PC-9 (cell line): ENCODE data around the gene HDAC1. TPM values are rescaled to one million over a fixed set of nuclear protein-coding genes. Genes with fewer than 3 reads are reported as not detected.

Source experiments
- BruUV-seq: library from RNA; stranded (reverse); fragments of 400-500 nt; replicated peaks from 2 replicates; lab custom pipeline; 2021; lab: Mats Ljungman, UMichigan
- CTCF ChIA-PET: fragments of 300-600 bp; sonication (Branson Sonifier 250); formaldehyde crosslinking; loops from one replicate; lab custom pipeline; 2022; ENCODE audit warnings: antibody characterized with exemption; lab: Charles Lee
- POLR2A ChIA-PET: fragments of 300-600 bp; sonication (Branson Sonifier 250); formaldehyde crosslinking; loops from one replicate; lab custom pipeline; 2022; ENCODE audit warnings: antibody characterized with exemption; ENCODE audit not compliant: unreplicated experiment; lab: Charles Lee
- DNase-seq, 2 experiments: peaks; one replicate each; pipeline versions ENCODE4 v3.0.0 to v3.0.0-alpha.2; 2015 to 2022; ENCODE audit warnings: mixed read lengths in 1 of 2
- H2AFZ ChIP-seq: fragments of 200-600 bp; sonication (generic); 2 replicates; pipeline ENCODE4 v1.8.1; 2017; ENCODE audit warnings: antibody characterized with exemption
- H3F3A ChIP-seq: fragments of 200-600 bp; sonication (generic); 2 replicates; pipeline ENCODE4 v1.8.1; 2017; ENCODE audit warnings: antibody characterized with exemption, mild to moderate bottlenecking, low read depth; ENCODE audit not compliant: insufficient read depth
- H3K27ac ChIP-seq: fragments of 200-600 bp; sonication (generic); 2 replicates; pipeline ENCODE4 v1.6.1; 2016; ENCODE audit warnings: mixed run types
- H3K27me3 ChIP-seq: fragments of 200-600 bp; sonication (generic); 2 replicates; pipeline ENCODE4 v1.6.1; 2016; ENCODE audit warnings: low read depth, mixed run types; ENCODE audit not compliant: insufficient read depth
- H3K36me3 ChIP-seq: fragments of 200-600 bp; sonication (generic); 2 replicates; pipeline ENCODE4 v1.6.1; 2016; ENCODE audit warnings: low read depth, mixed run types
- H3K4me1 ChIP-seq: fragments of 200-600 bp; sonication (generic); replicated peaks from 2 replicates; pipeline ENCODE4 v1.6.1; 2016; ENCODE audit warnings: mixed run types; ENCODE audit not compliant: insufficient read depth
- H3K4me2 ChIP-seq: fragments of 200-600 bp; sonication (generic); 2 replicates; pipeline ENCODE4 v1.6.1; 2017; ENCODE audit warnings: mixed run types
- H3K4me3 ChIP-seq: fragments of 200-600 bp; sonication (generic); 2 replicates; pipeline ENCODE4 v1.6.1; 2016; ENCODE audit warnings: mixed run types
- H3K79me2 ChIP-seq: fragments of 200-600 bp; sonication (generic); 2 replicates; pipeline ENCODE4 v1.6.1; 2017; ENCODE audit warnings: low read depth, mixed run types
- H3K9me2 ChIP-seq: fragments of 200-600 bp; sonication (generic); 2 replicates; pipeline ENCODE4 v1.8.1; 2017; ENCODE audit warnings: mild to moderate bottlenecking; ENCODE audit not compliant: insufficient read depth
- H3K9me3 ChIP-seq: fragments of 200-600 bp; sonication (generic); 2 replicates; pipeline ENCODE4 v1.8.1; 2016; ENCODE audit warnings: low read depth; ENCODE audit not compliant: insufficient read depth
- H4K20me1 ChIP-seq: fragments of 200-600 bp; sonication (generic); 2 replicates; pipeline ENCODE4 v1.8.1; 2017; ENCODE audit not compliant: insufficient read depth
- EZH2 ChIP-seq: fragments of 200-600 bp; sonication (generic); IDR thresholded peaks from 2 replicates; pipeline ENCODE4 v1.8.0; 2017; ENCODE audit warnings: antibody characterized with exemption, low read depth
- intact Hi-C: fragments of 100-400 bp; cut with micrococcal nuclease; formaldehyde crosslinking; loops from one replicate; pipeline ENCODE4 v1.10.0; 2022; ENCODE audit not compliant: unreplicated experiment
- total RNA-seq: library from RNA; stranded (reverse); gene quantifications from 2 replicates; pipeline ENCODE4 v1.2.3, GENCODE V29; 2021
- TF ChIP-seq, protein P1 (sequence below): fragments of 200-600 bp; sonication (generic); conservative IDR thresholded peaks from 2 replicates; pipeline ENCODE4 v1.6.1; 2017; ENCODE audit warnings: mixed run types, antibody characterized with exemption, mild to moderate bottlenecking, moderate library complexity

Gene HDAC1
- total RNA-seq, 1 experiment from 2014 or later, result 171 TPM

DNA sequence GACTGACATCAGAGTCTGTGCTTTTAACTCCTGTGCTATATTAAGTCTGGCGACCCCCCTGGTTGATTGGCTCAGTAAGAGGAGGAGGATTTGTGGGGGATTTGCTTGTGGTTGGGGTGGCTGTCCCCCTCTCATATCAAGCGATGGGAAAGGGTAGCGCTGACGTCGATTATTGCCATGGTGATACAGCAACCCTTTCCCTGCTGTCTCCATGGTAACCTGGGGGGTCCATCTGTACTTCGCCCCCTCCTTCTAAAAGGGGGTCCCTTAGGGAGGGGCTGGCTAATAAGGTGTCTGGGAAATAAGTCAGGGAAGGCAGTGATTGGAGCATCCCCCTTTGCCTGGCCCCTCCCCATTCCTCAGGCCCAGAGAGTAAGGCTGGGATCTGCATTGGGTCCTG, 65.7 kb downstream of the HDAC1 start:
- no peaks in the 10 kb centered on the region for H3K9me3 ChIP-seq
- POLR2A ChIA-PET, result interaction anchor here (0.6 to 0.7 kb wide), 2 partner anchors 26 to 1632 kb away, joined by 3 to 4 read pairs; no protein-coding TSS in a partner anchor
- H3K27me3 ChIP-seq, result no peaks in the 10 kb centered on the region
- no peaks in the 10 kb centered on the region for H3K79me2 ChIP-seq
- no peak overlapping the region for H3K27ac ChIP-seq
- intact Hi-C loops, result no loop called here
- H3F3A ChIP-seq, result peaks cover 18% of the 10 kb centered on the region; the same call in 1 of the 2 replicates
- peaks cover 3% of the 10 kb centered on the region; the same call in 1 of the 2 replicates for H3K4me1 ChIP-seq
- DNase-seq, result no peak
- no peaks in the 10 kb centered on the region for H4K20me1 ChIP-seq
- BruUV-seq, result no TSS peak
- no peak overlapping the region for H3K4me2 ChIP-seq
- H3K9me2 ChIP-seq, result no peaks in the 10 kb centered on the region
- no peak overlapping the region for H2AFZ ChIP-seq
- H3K4me3 ChIP-seq, result no peak overlapping the region
- no peak for TF ChIP-seq EZH2
- TF ChIP-seq, protein P1, sequence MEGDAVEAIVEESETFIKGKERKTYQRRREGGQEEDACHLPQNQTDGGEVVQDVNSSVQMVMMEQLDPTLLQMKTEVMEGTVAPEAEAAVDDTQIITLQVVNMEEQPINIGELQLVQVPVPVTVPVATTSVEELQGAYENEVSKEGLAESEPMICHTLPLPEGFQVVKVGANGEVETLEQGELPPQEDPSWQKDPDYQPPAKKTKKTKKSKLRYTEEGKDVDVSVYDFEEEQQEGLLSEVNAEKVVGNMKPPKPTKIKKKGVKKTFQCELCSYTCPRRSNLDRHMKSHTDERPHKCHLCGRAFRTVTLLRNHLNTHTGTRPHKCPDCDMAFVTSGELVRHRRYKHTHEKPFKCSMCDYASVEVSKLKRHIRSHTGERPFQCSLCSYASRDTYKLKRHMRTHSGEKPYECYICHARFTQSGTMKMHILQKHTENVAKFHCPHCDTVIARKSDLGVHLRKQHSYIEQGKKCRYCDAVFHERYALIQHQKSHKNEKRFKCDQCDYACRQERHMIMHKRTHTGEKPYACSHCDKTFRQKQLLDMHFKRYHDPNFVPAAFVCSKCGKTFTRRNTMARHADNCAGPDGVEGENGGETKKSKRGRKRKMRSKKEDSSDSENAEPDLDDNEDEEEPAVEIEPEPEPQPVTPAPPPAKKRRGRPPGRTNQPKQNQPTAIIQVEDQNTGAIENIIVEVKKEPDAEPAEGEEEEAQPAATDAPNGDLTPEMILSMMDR, result no peak
- no peaks in the 10 kb centered on the region for H3K36me3 ChIP-seq
- CTCF ChIA-PET, result interaction anchor here (0.6 kb wide), 1 partner anchor 59 kb away, joined by 4 read pairs; no protein-coding TSS in a partner anchor

DNA sequence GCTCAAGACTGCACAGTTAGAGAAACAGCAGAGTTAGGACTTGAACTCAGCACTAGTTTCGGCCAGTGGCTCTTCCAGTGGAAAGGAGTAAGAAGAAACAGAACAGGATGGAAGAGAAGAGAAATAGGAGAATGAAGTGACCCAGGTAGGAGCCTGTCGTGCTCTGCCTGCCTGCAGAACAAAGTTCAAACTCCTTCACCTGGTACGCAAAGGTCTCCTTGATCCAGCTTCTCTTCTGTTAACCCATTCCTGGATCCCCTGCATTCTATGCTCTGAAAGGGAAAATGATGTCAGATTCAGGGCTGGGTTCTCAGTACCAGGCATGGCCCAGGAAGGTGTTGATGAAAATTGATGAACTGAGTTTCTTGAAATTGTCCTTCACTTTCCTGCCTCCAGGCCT, 66.6 kb downstream of the HDAC1 start:
- no TSS peak for BruUV-seq
- CTCF ChIA-PET, result no interaction called here

DNA sequence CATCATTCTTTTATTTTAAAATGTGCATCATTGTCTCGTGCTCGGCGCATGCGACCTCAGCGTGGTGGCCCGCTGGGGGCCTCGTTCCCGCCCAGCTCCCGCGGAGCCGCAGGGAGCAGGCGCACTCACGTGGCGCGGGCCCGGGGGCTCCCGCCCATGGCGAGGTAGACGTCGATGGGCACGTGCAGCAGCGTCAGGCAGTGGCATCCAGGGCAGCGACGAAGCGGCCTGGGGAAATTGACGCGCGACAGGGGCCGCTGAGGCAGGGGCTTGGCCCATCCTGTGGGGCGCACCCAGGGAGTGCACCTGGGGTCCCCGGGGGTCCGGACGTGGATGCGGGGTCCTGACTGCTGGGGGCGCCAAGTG, 69.4 kb downstream of the HDAC1 start:
- no peaks in the 10 kb centered on the region for H3K36me3 ChIP-seq
- POLR2A ChIA-PET, result interaction anchor here (0.6 kb wide), 1 partner anchor 54 kb away, joined by 3 read pairs; no protein-coding TSS in a partner anchor
- no peaks in the 10 kb centered on the region for H3K27me3 ChIP-seq
- no peaks in the 10 kb centered on the region for H3K9me3 ChIP-seq
- no peak for DNase-seq
- TF ChIP-seq, protein P1, result no peak
- no peak for TF ChIP-seq EZH2
- no peak overlapping the region for H3K27ac ChIP-seq
- no peaks in the 10 kb centered on the region for H3K9me2 ChIP-seq
- no TSS peak for BruUV-seq
- H2AFZ ChIP-seq, result no peak overlapping the region
- H4K20me1 ChIP-seq, result no peaks in the 10 kb centered on the region
- no peak overlapping the region; the same call in 1 of the 2 replicates for H3K4me2 ChIP-seq
- intact Hi-C loops, result no loop called here
- CTCF ChIA-PET, result no interaction called here
- H3K4me3 ChIP-seq, result no peak overlapping the region; the same call in 1 of the 2 replicates
- no peaks in the 10 kb centered on the region for H3K4me1 ChIP-seq
- no peaks in the 10 kb centered on the region for H3K79me2 ChIP-seq
- peaks cover 37% of the 10 kb centered on the region; the same call in 1 of the 2 replicates for H3F3A ChIP-seq

More for the DNA sequence above, 66.6 kb downstream of the HDAC1 start:
- peaks cover 26% of the 10 kb centered on the region; the same call in 1 of the 2 replicates for H3F3A ChIP-seq
- POLR2A ChIA-PET, result interaction anchor here (0.6 kb wide), 1 partner anchor 27 kb away, joined by 4 read pairs; no protein-coding TSS in a partner anchor
- intact Hi-C loops, result no loop called here
- H3K9me3 ChIP-seq, result no peaks in the 10 kb centered on the region
- H3K27me3 ChIP-seq, result no peaks in the 10 kb centered on the region
- TF ChIP-seq, protein P1, result no peak
- no peak for TF ChIP-seq EZH2
- H2AFZ ChIP-seq, result no peak overlapping the region
- no peaks in the 10 kb centered on the region for H4K20me1 ChIP-seq
- no peaks in the 10 kb centered on the region for H3K79me2 ChIP-seq
- no peak overlapping the region for H3K27ac ChIP-seq
- no peaks in the 10 kb centered on the region for H3K9me2 ChIP-seq
- H3K4me2 ChIP-seq, result no peak overlapping the region
- no peak for DNase-seq
- H3K36me3 ChIP-seq, result no peaks in the 10 kb centered on the region
- no peaks in the 10 kb centered on the region for H3K4me1 ChIP-seq
- no peak overlapping the region for H3K4me3 ChIP-seq
